ENCODE measurements around the gene AKAP6. TPM values are rescaled to one million over a fixed set of nuclear protein-coding genes. Genes with fewer than 3 reads are reported as not detected.
A peak's percentile ranks its signal among the peaks of the same experiment; 100 is the strongest.
"Not testable (repeated sequence)": the region's sequence is repeated elsewhere in the genome, so short reads cannot be mapped to it uniquely, and the experiment has no call there.

AKAP6 gene
- total RNA-seq, 1 donor from 2014 or later = 0.29 TPM

DNA sequence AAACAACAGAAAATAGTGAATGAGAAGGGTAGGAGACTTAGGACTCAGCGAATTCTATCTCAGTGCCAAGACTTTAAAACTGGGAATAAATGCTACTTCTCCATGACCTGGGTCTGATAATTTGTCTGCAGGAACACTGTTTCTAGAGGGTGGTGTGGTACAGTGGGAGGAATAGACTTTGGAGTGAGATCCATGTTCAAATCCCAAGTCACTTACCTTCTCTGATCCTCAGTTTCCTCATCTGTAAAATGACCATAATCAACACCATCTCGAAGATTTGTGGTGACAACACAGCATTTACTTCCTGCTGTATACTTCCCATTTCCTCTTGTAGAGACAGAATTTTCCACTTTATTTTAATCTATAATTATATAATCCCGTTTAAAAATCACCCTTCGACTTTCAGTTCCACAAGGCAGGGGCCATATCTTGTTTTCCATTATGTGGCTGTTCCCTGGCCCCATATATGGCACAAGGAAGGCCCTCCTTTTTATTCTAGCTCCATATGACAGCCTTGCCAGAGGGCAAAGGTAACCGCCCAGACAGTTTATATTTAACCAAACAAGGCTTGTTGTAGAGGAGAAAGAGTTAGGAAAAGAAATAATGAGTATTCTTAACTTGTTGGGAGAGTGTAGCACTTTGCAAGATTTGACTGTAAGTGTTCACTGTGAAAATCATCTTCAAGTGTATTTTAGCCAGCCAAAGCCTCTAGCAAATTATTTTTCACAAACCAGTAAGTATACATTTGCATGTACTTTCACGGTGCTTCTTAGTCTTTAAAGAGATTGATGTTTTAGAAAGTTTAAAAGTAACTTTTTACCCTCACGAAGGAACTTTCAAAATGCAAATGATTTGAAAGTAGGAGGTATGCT, 243.1 kb downstream of the AKAP6 start:
- no peak for DNase-seq (ENCODE audit: extremely low read depth, low read depth, low spot score)

DNA sequence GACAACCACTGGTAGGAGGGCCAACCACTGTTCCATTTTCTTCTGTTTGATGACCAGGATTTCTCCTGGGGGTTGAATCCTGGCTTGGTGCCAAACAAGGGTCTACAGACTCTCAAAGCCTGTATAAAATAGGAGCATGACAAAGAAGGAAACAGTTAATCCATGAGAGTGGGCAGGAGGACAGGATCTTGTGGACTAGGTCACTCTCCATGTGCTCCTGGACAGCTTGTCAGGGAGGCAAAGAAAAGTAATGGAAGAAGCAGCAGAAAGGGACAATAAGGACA, 243.7 kb downstream of the AKAP6 start:
- no peak for DNase-seq (ENCODE audit: extremely low read depth, low read depth, low spot score)

DNA sequence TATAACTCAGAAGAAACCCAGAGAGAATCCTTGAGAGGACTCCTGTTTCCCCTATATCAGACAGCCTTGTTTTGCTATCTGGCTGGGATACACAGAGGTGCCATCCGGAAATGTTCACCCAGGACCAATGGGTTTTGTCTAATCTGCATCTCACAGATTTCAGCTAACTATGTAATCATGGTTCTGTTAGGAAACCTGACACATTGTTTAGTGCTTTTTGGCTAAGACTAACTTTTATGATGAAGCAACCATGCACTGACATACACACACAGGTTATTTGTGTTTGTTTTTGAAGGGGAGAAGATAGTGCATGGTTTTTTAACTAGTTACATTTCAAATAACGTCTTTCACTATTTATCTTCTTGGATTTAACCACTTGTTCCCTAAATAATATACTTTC, 245.2 kb downstream of the AKAP6 start:
- no peak for DNase-seq (ENCODE audit: extremely low read depth, low read depth, low spot score)

DNA sequence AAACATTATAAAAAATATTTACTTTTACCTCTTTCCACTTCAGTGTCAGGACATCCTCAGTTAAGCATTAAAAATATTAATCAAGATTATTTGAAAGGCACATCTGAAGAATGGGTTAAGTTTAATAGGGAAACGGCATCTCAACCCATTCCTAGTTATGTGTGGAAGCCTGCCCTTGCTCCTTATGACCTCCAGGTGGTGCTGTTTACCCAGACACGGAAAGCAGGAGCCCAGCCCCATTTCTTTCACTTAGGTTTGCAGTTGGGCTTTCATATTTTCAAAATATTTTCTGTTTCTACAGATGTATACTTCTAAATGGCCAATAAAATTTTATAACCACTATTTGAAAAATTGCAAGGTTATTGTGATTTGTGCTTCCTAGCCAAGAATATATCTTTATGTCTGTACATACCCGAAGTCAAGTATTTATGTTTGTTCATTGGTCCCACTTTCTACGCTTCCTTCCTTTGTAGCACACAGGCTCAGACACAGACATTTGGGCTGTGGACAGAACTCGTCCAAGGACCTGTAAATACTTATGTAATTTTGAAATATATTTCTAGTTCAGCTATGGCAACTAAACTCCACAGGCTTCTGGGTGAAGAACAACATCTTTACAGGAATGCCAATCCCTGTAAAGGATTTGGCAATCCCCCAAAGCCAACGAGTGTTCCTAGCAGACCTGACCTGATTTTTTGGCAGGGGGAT, 247.1 kb downstream of the AKAP6 start:
- peak; percentile 23 for DNase-seq (ENCODE audit: extremely low read depth, low read depth, low spot score)

DNA sequence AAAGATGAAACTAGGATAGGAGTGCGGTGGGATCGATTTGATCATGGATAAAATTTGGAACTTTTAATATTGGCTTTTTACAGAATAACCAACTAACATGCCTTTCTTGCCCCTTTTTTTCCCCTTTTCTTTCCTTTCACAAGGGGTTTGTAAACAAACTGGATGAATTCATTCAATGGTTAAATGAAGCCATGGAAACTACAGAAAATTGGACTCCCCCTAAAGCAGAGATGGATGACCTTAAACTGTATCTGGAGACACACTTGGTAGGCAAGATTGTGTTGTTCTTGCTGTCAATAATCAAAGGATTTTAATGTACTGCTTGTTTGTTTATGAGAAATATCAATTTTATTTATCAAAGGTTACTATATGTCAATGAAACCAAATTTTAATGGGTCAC, 247.9 kb downstream of the AKAP6 start:
- DNase-seq (ENCODE audit: extremely low read depth, low read depth, low spot score) = no peak

DNA sequence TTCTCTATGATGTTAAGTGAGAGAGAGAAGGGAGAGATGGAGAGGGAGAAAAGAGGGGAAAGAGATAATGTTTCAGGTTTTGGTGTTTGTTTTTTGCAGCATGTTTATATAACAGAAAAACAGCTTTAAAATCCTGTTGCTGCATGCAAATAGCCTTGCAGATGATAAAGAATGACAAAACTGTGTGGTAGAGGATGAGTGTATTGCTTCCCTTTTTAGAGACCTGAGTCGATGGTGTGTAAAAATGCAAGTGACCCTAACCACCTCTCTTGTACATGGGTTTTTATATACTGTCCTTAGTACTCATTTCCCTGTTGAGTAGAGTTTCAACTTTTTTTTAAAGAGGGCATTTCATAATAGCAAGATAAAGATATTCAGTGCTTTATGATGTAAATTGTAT, 249.1 kb downstream of the AKAP6 start:
- DNase-seq (ENCODE audit: extremely low read depth, low read depth, low spot score) = no peak

DNA sequence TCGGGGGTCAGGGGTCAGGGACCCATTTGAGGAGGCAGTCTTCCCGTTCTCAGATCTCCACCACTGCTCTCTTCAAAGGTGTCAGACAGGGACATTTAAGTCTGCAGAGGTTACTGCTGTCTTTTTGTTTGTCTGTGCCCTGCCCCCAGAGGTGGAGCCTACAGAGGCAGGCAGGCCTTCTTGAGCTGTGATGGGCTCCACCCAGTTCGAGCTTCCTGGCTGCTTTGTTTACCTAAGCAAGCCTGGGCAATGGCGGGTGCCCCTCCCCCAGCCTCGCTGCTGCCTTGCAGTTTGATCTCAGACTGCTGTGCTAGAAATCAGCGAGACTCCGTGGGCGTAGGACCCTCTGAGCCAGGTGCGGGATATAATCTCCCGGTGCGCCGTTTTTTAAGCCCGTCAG, 254.3 kb downstream of the AKAP6 start:
- not testable (repeated sequence) for DNase-seq (ENCODE audit: extremely low read depth, low read depth, low spot score)

DNA sequence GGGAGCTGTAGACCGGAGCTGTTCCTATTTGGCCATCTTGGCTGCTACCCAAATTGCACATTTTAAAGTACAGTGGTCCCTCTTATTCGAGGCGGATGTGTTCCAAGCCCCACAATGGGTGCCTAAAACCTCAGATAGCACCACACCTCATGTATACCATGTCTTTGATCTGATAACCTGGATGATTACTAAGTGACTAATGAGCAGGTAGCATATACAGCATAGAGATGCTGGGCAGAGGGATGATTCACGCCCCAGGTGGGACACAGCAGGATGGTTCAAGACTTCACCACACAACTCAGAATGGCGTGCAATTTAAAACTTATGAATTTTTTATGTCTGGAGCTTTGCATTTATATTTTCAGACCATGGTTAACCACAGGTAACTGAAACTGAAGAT, 255.0 kb downstream of the AKAP6 start:
- DNase-seq (ENCODE audit: extremely low read depth, low read depth, low spot score) = no peak

DNA sequence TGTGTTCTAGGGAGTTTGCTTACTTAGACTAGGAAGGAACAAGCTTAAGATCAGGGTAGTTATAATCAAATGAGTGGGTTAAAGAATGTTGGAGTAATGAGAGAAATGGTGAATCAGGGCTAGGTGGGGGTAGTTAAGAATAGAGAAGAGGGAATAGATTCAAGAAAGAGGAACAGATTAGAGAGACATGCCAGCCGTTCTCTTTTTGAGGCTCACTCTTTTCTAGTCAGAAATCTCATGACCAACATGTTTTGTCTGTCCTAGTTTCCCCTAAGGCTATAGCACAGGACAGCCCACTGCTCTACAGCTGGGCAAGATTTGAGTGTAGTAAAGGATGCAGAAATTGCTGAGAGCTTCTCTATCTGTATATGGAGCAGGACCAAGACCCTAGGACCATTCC, 258.4 kb downstream of the AKAP6 start:
- no peak for DNase-seq (ENCODE audit: extremely low read depth, low read depth, low spot score)

DNA sequence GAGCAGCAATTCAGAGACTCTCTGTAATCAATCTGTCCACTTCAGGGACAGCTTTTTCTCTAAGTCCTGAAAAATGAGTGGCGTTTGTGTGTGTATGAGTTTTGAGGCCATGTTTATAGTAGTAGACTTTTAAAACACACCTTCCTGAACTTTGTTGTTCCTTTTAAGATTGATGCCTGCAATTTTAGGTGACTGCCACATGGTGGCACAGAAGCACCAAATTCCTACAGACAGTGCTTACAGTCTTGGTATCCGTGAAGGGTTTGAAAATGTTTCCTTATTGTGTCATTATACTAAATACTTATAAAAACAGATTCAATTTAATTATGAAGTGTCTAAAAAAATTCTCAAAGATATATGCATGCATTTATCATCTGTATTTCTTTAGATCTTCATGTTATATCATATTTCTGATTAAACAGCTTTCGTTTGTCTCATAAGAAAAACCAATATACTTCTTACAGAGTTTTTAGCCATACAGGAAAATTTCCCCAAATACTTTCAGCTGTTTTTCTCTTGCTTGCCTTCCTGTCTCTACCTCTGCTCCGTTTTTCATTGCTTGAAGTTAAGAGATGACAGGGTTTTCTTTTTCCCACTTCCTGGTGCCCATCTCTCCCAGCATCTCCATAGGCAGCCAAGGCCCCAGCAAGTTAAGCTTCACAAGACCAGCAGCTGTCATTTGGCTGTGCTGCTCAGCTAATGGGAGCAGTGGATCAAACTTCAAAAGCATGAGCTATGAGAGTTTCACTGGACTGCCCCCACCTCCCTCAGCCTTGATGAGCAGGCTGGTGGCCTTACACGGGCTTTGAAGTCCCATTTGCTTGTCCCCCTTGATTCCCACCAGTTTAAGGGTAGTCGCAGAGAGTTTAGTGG, 259.6 kb downstream of the AKAP6 start:
- DNase-seq (ENCODE audit: extremely low read depth, low read depth, low spot score) = peak; percentile 22

DNA sequence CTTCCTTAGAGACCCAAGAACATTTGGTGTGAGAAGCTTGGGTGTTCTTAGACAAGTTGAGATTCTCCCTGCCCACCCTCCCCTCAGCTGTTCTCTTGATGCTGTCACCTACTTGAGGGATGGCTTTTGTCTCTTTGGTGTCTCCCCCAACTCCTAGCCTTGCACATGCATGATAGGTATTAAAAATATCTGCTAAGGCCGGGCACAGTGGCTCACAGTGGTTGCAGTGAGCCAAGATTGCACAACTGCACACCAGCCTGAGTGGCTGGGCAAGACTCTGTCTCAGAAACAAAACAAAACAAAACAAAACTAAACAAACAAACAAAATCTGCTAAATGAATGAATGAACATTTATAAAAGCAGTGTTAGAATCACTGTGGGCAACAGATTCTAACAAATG, 261.1 kb downstream of the AKAP6 start:
- DNase-seq (ENCODE audit: extremely low read depth, low read depth, low spot score) = no peak

DNA sequence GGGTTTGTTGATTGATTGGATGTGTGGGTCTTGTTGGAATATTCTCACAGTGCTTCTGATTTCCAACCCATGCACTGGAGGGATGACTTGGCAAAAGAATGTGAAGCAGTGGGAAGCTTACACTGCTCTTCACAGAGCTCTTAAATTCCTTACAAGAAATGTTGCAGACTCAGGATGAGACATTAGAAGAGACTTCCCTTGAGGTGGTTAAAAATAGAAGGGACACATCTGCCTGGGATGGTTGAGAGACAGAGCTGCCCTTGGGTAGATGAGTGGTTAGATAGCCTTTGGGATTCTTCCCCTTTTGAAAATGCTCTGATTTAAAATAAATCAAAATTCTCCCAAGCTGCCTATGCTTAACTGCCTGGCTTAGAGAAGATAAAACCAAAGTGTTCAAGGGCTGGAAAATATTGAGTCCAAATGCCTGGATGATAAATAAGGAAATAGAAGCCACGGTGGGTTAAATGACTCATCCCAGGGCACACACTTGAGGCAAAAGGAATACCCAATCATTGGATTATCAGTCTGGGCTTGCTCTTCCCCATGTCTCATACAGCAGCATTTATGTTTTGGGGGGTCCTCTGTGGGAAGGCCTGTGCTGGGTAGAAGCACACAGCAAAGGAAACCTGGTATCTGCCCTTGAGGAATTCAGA, 264.3 kb downstream of the AKAP6 start:
- DNase-seq (ENCODE audit: extremely low read depth, low read depth, low spot score) = no peak

DNA sequence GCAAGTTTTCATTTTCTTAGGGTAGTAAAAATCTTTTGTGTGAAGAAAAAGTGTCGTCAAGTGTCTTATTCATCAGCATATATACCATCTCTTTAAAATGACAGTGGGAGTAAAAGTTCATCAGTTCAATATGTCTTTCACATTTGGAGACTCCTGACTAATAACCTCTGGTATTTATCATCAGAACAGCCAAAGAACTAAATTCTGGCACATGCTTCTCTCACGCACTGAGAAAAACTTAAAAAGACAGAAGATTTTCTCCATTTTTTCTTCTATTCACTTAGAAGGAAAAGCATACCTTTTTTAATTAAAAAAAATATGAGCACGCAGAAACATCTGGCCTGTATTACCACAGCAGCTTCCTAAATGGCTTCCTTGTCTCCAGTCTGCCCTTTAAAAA, 265.7 kb downstream of the AKAP6 start:
- DNase-seq (ENCODE audit: extremely low read depth, low read depth, low spot score) = no peak

DNA sequence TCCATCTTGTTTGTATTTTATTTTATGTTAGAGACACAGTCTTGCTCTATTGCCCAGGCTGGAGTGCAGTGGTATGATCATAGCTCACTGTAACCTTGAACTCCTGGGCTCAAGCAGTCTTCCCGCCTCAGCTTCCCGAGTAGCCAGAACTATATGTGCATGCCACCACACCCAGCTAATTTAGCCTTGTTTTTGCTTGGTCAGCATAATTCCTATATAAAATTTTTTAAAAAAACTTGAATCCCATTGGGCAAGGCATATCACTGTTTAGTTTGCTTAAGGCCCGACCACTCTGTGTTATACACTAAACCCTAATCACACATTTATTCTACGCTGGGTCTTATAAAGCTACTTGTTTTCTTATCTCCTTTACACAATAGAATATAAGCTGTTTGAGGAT, 266.4 kb downstream of the AKAP6 start:
- no peak for DNase-seq (ENCODE audit: extremely low read depth, low read depth, low spot score)

DNA sequence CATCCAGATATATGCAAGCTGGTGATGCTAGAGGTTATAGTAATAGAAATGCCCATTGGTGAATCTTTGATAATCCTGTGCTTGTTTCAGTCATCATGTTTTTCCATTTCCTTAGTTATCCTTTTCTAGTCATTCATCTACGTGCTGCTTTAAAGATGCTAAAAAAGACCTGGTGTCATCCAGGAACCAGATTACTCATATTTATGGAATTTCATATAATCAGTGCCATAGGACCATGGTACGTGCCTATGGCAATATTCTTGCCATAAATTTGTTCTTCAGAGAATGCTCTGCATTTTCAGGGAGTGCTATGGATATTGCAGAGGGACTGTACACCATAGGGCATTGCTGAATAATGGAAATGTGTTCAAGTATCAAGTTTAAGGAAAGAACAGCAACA, 267.3 kb downstream of the AKAP6 start:
- DNase-seq (ENCODE audit: extremely low read depth, low read depth, low spot score) = no peak

DNA sequence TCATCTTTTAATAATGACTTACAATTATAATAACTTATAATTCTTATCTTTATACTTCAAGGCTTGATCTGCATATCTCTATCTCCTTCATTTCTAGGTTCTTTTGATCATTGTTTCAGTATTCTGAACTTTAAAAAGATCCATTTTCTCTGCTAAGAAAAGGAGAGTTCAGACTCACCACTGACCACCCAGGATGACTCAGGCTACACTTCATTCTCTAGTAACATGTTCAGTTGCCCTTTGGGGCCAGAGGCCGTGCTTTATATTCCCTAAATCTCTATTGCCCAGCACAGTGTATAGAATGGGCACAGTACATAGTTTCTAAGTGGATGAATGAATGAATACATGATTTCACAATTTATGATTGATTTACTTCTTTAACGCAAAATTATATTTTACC, 268.7 kb downstream of the AKAP6 start:
- no peak for DNase-seq (ENCODE audit: extremely low read depth, low read depth, low spot score)

DNA sequence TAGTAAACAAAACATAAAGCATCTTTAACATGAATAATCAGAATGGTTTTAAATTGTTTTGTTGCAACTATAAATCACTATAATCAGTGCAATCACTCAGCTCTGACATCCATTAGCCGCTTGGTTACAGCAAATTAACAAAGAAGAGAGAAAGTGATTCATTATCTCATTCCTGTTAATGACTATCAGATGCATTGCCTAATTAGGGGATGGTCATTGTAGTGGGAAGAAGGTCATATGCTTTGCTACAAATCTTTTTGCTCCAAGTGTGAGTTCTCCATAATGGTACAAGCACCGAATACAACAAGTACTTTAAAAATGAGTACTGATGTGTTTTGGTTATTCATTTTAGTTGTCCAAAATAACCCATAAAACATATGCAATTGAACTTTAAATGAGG, 272.0 kb downstream of the AKAP6 start:
- DNase-seq (ENCODE audit: extremely low read depth, low read depth, low spot score) = no peak

DNA sequence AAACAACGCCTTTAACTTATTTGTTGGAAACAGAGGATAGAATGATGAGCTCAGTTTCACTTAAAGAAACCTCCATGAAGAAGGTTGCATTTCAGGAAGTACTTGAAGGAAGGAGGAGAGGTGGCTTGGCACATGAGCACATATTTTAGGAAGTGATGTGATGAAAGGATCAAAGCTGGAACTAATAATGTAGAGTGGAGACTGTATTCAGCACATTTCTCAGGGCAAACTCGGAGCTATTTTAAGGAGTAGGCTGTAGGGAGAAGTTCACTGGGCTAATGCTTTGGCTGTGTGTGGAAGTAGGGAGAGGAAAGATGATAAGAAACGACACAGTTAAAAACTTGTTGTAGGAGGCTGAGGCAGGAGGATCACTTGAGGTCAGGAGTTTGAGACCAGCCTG, 272.8 kb downstream of the AKAP6 start:
- DNase-seq (ENCODE audit: extremely low read depth, low read depth, low spot score) = no peak

DNA sequence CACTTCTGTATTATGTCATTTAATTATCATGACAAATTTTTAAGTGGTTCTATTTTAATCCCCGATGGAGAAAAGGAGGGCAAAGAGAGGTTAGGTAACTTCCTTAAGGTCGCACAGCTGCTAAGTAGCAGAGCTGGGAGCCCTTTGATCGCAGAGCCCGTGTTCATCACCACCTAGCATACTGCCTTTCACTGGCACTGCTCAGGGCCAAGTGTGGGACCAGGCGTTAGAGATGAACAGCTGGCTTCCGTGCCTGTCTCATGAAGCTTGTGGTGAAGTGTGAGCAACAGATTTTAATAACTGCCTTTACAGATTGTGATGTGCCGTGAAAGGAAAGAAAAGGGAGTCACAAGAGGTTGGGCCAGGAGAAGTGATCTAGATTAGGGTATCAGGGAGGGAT, 273.6 kb downstream of the AKAP6 start:
- DNase-seq (ENCODE audit: extremely low read depth, low read depth, low spot score) = no peak

DNA sequence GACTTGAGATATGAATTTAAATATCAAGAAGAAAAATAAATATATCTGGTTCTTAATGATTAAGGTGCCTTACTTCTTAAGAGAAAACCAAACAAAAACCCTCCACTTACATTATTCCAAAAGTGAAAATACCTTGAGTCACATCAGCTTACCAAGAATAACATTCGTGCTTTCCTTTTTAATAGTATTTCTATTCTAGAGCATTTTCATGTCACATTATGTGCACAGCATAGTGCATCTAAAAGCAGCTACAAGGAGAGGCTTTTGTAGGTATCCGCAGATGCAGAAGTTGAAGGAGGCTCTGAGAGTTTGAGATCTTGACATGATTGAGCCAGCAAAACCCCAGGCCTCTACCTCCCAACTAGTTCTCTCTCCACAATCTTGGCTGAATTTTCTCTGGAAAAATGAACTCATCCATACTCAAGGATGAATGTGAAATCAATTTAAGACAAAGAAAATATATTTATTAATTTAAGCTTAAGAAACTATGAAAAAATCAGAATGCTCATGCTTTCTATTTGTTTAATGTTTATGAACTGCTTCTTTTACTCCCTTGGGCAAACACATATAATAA, 275.0 kb downstream of the AKAP6 start:
- DNase-seq (ENCODE audit: extremely low read depth, low read depth, low spot score) = no peak

DNA sequence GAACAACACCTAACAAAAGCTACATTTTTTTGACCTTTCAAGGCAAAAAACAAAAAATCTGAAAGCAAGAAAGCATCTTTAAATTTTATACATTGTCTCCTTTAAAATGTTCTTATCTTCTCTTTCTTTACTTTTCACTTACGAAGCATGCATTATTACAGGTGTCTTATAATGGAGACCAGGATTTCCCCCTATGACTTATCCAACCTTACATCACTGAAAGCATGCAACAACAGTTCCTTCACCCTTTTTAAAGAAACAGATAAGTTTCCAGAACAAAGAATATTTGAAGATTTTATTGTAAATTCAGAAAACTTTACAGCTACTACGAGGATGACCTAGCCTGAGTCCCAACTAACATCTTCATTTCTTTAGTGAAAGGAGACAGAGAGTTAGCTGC, 277.2 kb downstream of the AKAP6 start:
- no peak for DNase-seq (ENCODE audit: extremely low read depth, low read depth, low spot score)

Data from glomerular endothelial cell (primary cell).